Measurements from ENCODE around the gene ARHGEF12. TPM values are rescaled to one million over a fixed set of nuclear protein-coding genes. Genes with fewer than 3 reads are reported as not detected.

The ARHGEF12 gene
- total RNA-seq, 6 experiments from 2014 or later: 72.9 to 95.1 (median 85.0) TPM

GRCh38 chr11:120307476-120307875 lies 28.7 kb upstream of the ARHGEF12 start:
- no peaks in the 10 kb centered on the region for H3K9me3 Mint-ChIP-seq
- peaks cover 29% of the 10 kb centered on the region for H3K4me1 Mint-ChIP-seq (ENCODE audit: low read depth)
- DNase-seq: no peak
- H3K27me3 Mint-ChIP-seq (ENCODE audit: insufficient read depth): peaks cover 2% of the 10 kb centered on the region; the same call in 1 of the 2 replicates
- no peaks in the 10 kb centered on the region for H3K36me3 Mint-ChIP-seq (ENCODE audit: low read depth)
- no peak overlapping the region for H3K4me3 Mint-ChIP-seq
- no peak overlapping the region for H3K27ac Mint-ChIP-seq
- no peak for TF ChIP-seq CTCF (IDR thresholded peaks at IDR 0.05)

GRCh38 chr11:120308081-120308480 lies 28.1 kb upstream of the ARHGEF12 start:
- DNase-seq: no peak
- Mint-ChIP-seq H3K9me3 (no peaks in the 10 kb centered on the region), H3K4me1 (ENCODE audit: low read depth) (peaks cover 29% of the 10 kb centered on the region), H3K27me3 (ENCODE audit: insufficient read depth) (peaks cover 1% of the 10 kb centered on the region; the same call in 1 of the 2 replicates), H3K27ac (no peak overlapping the region), H3K4me3 (no peak overlapping the region), H3K36me3 (ENCODE audit: low read depth) (no peaks in the 10 kb centered on the region)
- TF ChIP-seq CTCF (IDR thresholded peaks at IDR 0.05): no peak

GRCh38 chr11:120310870-120311269 lies 25.3 kb upstream of the ARHGEF12 start:
- H3K36me3 Mint-ChIP-seq (ENCODE audit: low read depth): no peaks in the 10 kb centered on the region
- no peak for TF ChIP-seq CTCF (IDR thresholded peaks at IDR 0.05)

GRCh38 chr11:120314861-120315260 lies 21.4 kb upstream of the ARHGEF12 start:
- Mint-ChIP-seq H3K4me3 (no peak overlapping the region), H3K4me1 (ENCODE audit: low read depth) (peaks cover 7% of the 10 kb centered on the region), H3K36me3 (ENCODE audit: low read depth) (no peaks in the 10 kb centered on the region), H3K27ac (no peak overlapping the region), H3K9me3 (no peaks in the 10 kb centered on the region), H3K27me3 (ENCODE audit: insufficient read depth) (peaks cover 6% of the 10 kb centered on the region)
- DNase-seq: no peak
- no peak for TF ChIP-seq CTCF (IDR thresholded peaks at IDR 0.05)

More at GRCh38 chr11:120310870-120311269, 25.3 kb upstream of the ARHGEF12 start:
- no peak for DNase-seq
- Mint-ChIP-seq H3K27ac (no peak overlapping the region), H3K9me3 (no peaks in the 10 kb centered on the region), H3K4me3 (no peak overlapping the region), H3K4me1 (ENCODE audit: low read depth) (peaks cover 12% of the 10 kb centered on the region), H3K27me3 (ENCODE audit: insufficient read depth) (peaks cover 7% of the 10 kb centered on the region; the same call in 1 of the 2 replicates)

GRCh38 chr11:120316880-120317688 lies 19.1 kb upstream of the ARHGEF12 start:
- TF ChIP-seq CTCF (IDR thresholded peaks at IDR 0.05): no peak
- no peaks in the 10 kb centered on the region for H3K36me3 Mint-ChIP-seq (ENCODE audit: low read depth)
- H3K4me1 Mint-ChIP-seq (ENCODE audit: low read depth): peaks cover 7% of the 10 kb centered on the region
- H3K4me3 Mint-ChIP-seq: no peak overlapping the region
- DNase-seq: no peak
- H3K9me3 Mint-ChIP-seq: no peaks in the 10 kb centered on the region
- no peak overlapping the region for H3K27ac Mint-ChIP-seq
- peaks cover 6% of the 10 kb centered on the region for H3K27me3 Mint-ChIP-seq (ENCODE audit: insufficient read depth)
